SW 1271 (cell line): Measurements from ENCODE around the gene TOR1AIP2.

Experiments used
- DNase-seq, 2 experiments: peaks; one replicate each; lab custom pipeline; 2025; lab: John Stamatoyannopoulos, UW

The TOR1AIP2 gene

GRCh38 chr1:179825798-179826460, 51.7 kb downstream of the TOR1AIP2 start:
- DNase-seq: no peak

- no peak for DNase-seq
These were observed 52.4 kb downstream of the TOR1AIP2 start for GRCh38 chr1:179825206-179825605.

GRCh38 chr1:179824265-179824664, 53.3 kb downstream of the TOR1AIP2 start:
- DNase-seq: no peak

- DNase-seq: no peak
These were observed 53.9 kb downstream of the TOR1AIP2 start for GRCh38 chr1:179823693-179824092.

- DNase-seq: no peak
These were observed 55.5 kb downstream of the TOR1AIP2 start for GRCh38 chr1:179822065-179822464.

- no peak for DNase-seq
These were observed 56.1 kb downstream of the TOR1AIP2 start for GRCh38 chr1:179821524-179821923.

GRCh38 chr1:179820226-179820970, 57.2 kb downstream of the TOR1AIP2 start:
- DNase-seq: no peak

- no peak for DNase-seq
These were observed 58.8 kb downstream of the TOR1AIP2 start for GRCh38 chr1:179818743-179819173.

- DNase-seq: no peak
These were observed 59.3 kb downstream of the TOR1AIP2 start for GRCh38 chr1:179818260-179818659.

- no peak for DNase-seq
These were observed 59.8 kb downstream of the TOR1AIP2 start for GRCh38 chr1:179817789-179818188.

- no peak for DNase-seq
These were observed 60.5 kb downstream of the TOR1AIP2 start for GRCh38 chr1:179817056-179817455.

GRCh38 chr1:179816196-179816960, 61.2 kb downstream of the TOR1AIP2 start:
- DNase-seq: no peak

GRCh38 chr1:179815641-179816040, 62.0 kb downstream of the TOR1AIP2 start:
- no peak for DNase-seq

- peak in 1 of 2 experiments; percentile 31 for DNase-seq
These were observed 63.1 kb downstream of the TOR1AIP2 start for GRCh38 chr1:179814546-179814838.

- no peak for DNase-seq
These were observed 63.7 kb downstream of the TOR1AIP2 start for GRCh38 chr1:179813626-179814545.

GRCh38 chr1:179812501-179813292, 64.9 kb downstream of the TOR1AIP2 start:
- DNase-seq: no peak

- no peak for DNase-seq
These were observed 67.3 kb downstream of the TOR1AIP2 start for GRCh38 chr1:179810367-179810715.

- DNase-seq: peak in 1 of 2 experiments; percentile 52
These were observed 67.9 kb downstream of the TOR1AIP2 start for GRCh38 chr1:179809506-179810366.

- DNase-seq: no peak
These were observed 69.1 kb downstream of the TOR1AIP2 start for GRCh38 chr1:179808503-179808902.
